ENCODE data around the gene MASP1. TPM values are rescaled to one million over a fixed set of nuclear protein-coding genes. Genes with fewer than 3 reads are reported as not detected.

Gene MASP1
- total and polyA plus RNA-seq, 8 donors = 0.06 to 1.3 (median 0.35) TPM

DNA sequence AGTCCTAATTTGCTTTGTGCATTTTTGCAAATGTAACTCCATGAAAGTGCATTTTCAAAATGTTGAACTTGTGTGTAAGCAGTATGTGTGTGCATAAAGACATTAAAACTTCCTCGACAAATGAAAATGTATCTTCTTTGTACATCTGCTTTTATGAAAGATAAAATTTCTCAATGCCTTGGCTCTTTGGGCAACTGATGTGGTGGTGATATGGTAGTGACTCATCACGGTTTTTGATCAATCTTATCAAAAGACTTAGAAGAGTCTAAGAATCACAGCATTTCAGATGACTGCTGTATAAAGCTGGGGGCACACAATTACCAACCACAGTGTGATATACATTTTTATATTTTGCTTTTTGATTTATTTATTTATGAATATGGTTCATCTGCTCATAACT, 5.4 kb upstream of the MASP1 start:
- 72 to 80% methylated on average over 2 of the region's 2 CpGs for WGBS, 2 donors
- H3K9me3 ChIP-seq = no peaks in the 10 kb centered on the region
- no peak for FAIRE-seq

DNA sequence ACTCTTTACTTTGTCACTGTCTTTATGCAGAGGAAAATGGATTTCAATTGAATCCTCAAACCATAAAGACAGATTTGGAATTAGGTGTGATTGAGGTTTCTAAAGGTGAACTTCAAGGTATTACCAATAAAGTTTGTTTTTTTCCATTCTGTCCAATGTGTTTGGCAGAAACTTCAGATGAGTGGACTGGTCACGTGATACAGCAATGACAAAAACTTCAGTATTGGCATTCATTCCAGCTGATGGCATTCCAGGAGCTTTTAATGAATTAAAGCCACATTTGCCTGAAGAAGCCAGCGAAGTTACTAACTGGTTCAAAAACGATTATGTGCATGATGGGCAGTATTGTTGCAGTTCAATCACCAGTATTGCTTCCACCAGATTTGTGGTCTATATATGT, 4.5 kb upstream of the MASP1 start:
- Histone ChIP-seq H3K27ac (no peak overlapping the region), H3K9me3 (no peaks in the 10 kb centered on the region), H3K27me3 (no peaks in the 10 kb centered on the region), H3K4me1 (no peaks in the 10 kb centered on the region), H3K36me3 (no peaks in the 10 kb centered on the region), H3K4me3 (no peak overlapping the region)
- TF ChIP-seq, protein P1, sequence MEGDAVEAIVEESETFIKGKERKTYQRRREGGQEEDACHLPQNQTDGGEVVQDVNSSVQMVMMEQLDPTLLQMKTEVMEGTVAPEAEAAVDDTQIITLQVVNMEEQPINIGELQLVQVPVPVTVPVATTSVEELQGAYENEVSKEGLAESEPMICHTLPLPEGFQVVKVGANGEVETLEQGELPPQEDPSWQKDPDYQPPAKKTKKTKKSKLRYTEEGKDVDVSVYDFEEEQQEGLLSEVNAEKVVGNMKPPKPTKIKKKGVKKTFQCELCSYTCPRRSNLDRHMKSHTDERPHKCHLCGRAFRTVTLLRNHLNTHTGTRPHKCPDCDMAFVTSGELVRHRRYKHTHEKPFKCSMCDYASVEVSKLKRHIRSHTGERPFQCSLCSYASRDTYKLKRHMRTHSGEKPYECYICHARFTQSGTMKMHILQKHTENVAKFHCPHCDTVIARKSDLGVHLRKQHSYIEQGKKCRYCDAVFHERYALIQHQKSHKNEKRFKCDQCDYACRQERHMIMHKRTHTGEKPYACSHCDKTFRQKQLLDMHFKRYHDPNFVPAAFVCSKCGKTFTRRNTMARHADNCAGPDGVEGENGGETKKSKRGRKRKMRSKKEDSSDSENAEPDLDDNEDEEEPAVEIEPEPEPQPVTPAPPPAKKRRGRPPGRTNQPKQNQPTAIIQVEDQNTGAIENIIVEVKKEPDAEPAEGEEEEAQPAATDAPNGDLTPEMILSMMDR (IDR thresholded peaks at IDR 0.05) = no peak
- FAIRE-seq = no peak
- no peak for DNase-seq
- intact Hi-C loops (cut with DNase I) = no loop called here
- WGBS, 2 donors = 31 to 43% methylated on average over 3 of the region's 3 CpGs
- no peak for ATAC-seq

More for the DNA sequence above, 5.4 kb upstream of the MASP1 start:
- H3K27me3 ChIP-seq = no peaks in the 10 kb centered on the region
- intact Hi-C loops (cut with DNase I) = no loop called here
- DNase-seq (no peak), ATAC-seq (no peak)
- H3K4me1 ChIP-seq = no peaks in the 10 kb centered on the region
- TF ChIP-seq, protein P1 (IDR thresholded peaks at IDR 0.05) = no peak
- H3K27ac ChIP-seq = no peak overlapping the region
- no peak overlapping the region for H3K4me3 ChIP-seq
- H3K36me3 ChIP-seq = no peaks in the 10 kb centered on the region

DNA sequence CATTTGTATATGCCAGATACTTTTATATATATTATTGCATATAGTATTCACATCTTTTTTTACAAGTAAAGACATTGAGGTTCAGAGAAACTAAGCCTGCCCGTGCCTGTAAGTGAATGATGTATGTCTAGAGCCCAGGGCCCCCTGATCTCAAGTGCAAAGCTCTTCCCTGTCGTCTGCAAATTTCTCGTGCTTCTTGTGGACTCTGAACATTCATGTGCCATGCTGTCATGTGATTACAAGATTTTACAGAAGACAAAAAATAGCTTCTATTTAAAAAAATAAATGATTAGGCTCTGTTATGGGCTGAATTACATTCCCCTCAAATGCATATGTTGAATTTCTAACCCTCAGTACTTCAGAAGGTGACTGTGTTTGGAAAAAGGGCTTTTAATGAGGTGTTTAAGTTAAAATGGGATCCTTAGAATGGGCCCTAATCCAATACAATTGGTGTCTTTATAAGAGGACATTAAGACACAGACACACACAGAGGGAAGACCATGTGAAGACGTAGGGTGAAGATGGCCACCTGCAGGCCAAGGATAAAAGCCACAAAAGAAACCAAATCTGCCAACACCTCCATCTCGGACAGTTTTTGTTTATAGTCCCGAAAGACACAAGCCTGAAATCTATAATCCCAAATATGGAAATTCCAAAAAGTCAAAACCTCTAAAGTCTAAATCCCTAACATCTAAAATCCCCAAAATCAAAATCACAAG, 3.9 kb upstream of the MASP1 start:
- intact Hi-C loops (cut with DNase I) = no loop called here
- Histone ChIP-seq H3K27me3 (no peaks in the 10 kb centered on the region), H3K9me3 (no peaks in the 10 kb centered on the region), H3K4me1 (no peaks in the 10 kb centered on the region), H3K27ac (no peak overlapping the region), H3K4me3 (no peak overlapping the region), H3K36me3 (no peaks in the 10 kb centered on the region)
- DNase-seq = no peak
- TF ChIP-seq, protein P1 (IDR thresholded peaks at IDR 0.05) = no peak
- ATAC-seq = no peak
- FAIRE-seq = no peak
- WGBS, 2 donors = 65 to 69% methylated on average over 6 of the region's 6 CpGs

DNA sequence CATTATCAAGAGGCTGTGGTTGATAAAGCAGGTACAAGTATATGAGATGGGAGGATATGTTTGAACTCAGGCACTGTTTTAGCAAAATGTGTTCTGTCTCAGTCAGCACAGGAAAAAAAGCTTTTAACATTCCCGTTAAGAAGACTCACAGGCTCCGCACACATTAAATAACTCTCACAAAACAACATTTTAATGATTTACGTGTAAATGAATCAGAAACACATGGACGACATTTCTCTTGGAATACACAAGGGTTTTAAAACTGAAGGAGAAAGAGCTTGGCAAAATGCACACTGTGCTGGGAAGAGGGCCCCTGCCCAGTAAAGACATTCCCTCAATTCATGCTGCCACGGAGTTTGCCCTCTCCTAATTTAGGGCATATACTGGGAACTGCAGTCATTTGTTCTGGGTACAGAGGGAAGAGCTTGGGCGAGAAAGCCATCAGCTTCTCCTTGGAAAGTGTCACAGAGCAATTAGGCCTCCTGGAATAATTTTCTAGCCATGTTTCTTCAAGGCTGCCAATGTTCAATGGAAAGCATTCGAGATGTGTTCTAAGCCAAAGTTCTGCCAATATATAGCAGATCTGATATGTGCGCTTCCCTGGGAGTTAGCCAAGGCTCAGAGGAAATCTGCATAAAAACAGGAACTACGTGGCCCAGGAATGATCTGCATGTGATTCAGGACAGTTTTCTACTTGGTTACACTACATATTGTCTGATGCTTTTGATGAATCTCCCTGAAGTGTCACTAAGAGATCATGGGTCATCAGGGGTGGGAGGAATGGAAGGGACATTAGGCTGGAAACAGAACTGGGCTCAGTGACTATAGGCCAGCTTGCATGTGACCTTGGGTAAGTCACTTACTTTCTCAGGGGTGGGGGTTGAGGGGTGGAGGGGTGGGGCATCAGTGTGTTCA, 2.2 kb upstream of the MASP1 start:
- TF ChIP-seq, protein P1 (IDR thresholded peaks at IDR 0.05) = no peak
- Histone ChIP-seq H3K36me3 (no peaks in the 10 kb centered on the region), H3K4me1 (no peaks in the 10 kb centered on the region), H3K4me3 (no peak overlapping the region), H3K27ac (no peak overlapping the region), H3K27me3 (no peaks in the 10 kb centered on the region), H3K9me3 (no peaks in the 10 kb centered on the region)
- ATAC-seq = no peak
- intact Hi-C loops (cut with DNase I) = no loop called here
- no peak for DNase-seq
- no peak for FAIRE-seq
- WGBS, 2 donors = 75 to 86% methylated on average over 9 of the region's 9 CpGs

Measured in pancreas (tissue), 10 donors.